ENCODE data around the gene SAE1.
A peak's percentile ranks its signal among the peaks of the same experiment; 100 is the strongest.
"Not testable (repeated sequence)": the region's sequence is repeated elsewhere in the genome, so short reads cannot be mapped to it uniquely, and the experiment has no call there.

The SAE1 gene

GRCh38 chr19:47122359-47123335 lies 8.0 kb upstream of the SAE1 start:
- H3K4me3 ChIP-seq (ENCODE audit: low read length), result no peak overlapping the region
- H3K4me1 ChIP-seq (ENCODE audit: control insufficient read depth, insufficient read depth, low read length), result peaks cover 6% of the 10 kb centered on the region
- H3K9ac ChIP-seq (ENCODE audit: low read length), result no peak overlapping the region

GRCh38 chr19:47123406-47123805 lies 7.2 kb upstream of the SAE1 start:
- no peaks in the 10 kb centered on the region for H3K27me3 ChIP-seq (ENCODE audit: control insufficient read depth, insufficient read depth, low read length)
- peaks cover 6% of the 10 kb centered on the region for H3K4me1 ChIP-seq (ENCODE audit: control insufficient read depth, insufficient read depth, low read length)
- no peak overlapping the region for H3K4me3 ChIP-seq (ENCODE audit: low read length)
- no peaks in the 10 kb centered on the region for H3K9me3 ChIP-seq (ENCODE audit: control insufficient read depth, low read length)
- H3K9ac ChIP-seq (ENCODE audit: low read length), result no peak overlapping the region
- no peaks in the 10 kb centered on the region for H3K36me3 ChIP-seq (ENCODE audit: control insufficient read depth, insufficient read depth, low read length)

More at GRCh38 chr19:47122359-47123335, 8.0 kb upstream of the SAE1 start:
- Histone ChIP-seq H3K36me3 (ENCODE audit: control insufficient read depth, insufficient read depth, low read length) (no peaks in the 10 kb centered on the region), H3K9me3 (ENCODE audit: control insufficient read depth, low read length) (no peaks in the 10 kb centered on the region), H3K27me3 (ENCODE audit: control insufficient read depth, insufficient read depth, low read length) (no peaks in the 10 kb centered on the region)

- H3K27me3 ChIP-seq (ENCODE audit: control insufficient read depth, insufficient read depth, low read length), result no peaks in the 10 kb centered on the region
- H3K4me1 ChIP-seq (ENCODE audit: control insufficient read depth, insufficient read depth, low read length), result peaks cover 6% of the 10 kb centered on the region
- no peaks in the 10 kb centered on the region for H3K9me3 ChIP-seq (ENCODE audit: control insufficient read depth, low read length)
- H3K4me3 ChIP-seq (ENCODE audit: low read length), result no peak overlapping the region
- H3K9ac ChIP-seq (ENCODE audit: low read length), result peak overlapping the region; percentile 7
- H3K36me3 ChIP-seq (ENCODE audit: control insufficient read depth, insufficient read depth, low read length), result no peaks in the 10 kb centered on the region
Observed at GRCh38 chr19:47124937-47125668, 5.5 kb upstream of the SAE1 start.

GRCh38 chr19:47125669-47125938 lies 5.0 kb upstream of the SAE1 start:
- peaks cover 6% of the 10 kb centered on the region for H3K4me1 ChIP-seq (ENCODE audit: control insufficient read depth, insufficient read depth, low read length)
- H3K27me3 ChIP-seq (ENCODE audit: control insufficient read depth, insufficient read depth, low read length), result no peaks in the 10 kb centered on the region
- H3K9me3 ChIP-seq (ENCODE audit: control insufficient read depth, low read length), result no peaks in the 10 kb centered on the region
- no peak overlapping the region for H3K9ac ChIP-seq (ENCODE audit: low read length)
- no peak overlapping the region for H3K4me3 ChIP-seq (ENCODE audit: low read length)
- no peaks in the 10 kb centered on the region for H3K36me3 ChIP-seq (ENCODE audit: control insufficient read depth, insufficient read depth, low read length)

- no peaks in the 10 kb centered on the region for H3K9me3 ChIP-seq (ENCODE audit: control insufficient read depth, low read length)
- H3K36me3 ChIP-seq (ENCODE audit: control insufficient read depth, insufficient read depth, low read length), result no peaks in the 10 kb centered on the region
- H3K4me3 ChIP-seq (ENCODE audit: low read length), result no peak overlapping the region
- no peak overlapping the region for H3K9ac ChIP-seq (ENCODE audit: low read length)
- H3K27me3 ChIP-seq (ENCODE audit: control insufficient read depth, insufficient read depth, low read length), result no peaks in the 10 kb centered on the region
- peaks cover 12% of the 10 kb centered on the region for H3K4me1 ChIP-seq (ENCODE audit: control insufficient read depth, insufficient read depth, low read length)
Observed at GRCh38 chr19:47129579-47129978, 1.1 kb upstream of the SAE1 start.

GRCh38 chr19:47130120-47130588 lies 481 bp upstream of the SAE1 start:
- Histone ChIP-seq H3K9ac (ENCODE audit: low read length) (no peak overlapping the region), H3K36me3 (ENCODE audit: control insufficient read depth, insufficient read depth, low read length) (no peaks in the 10 kb centered on the region), H3K9me3 (ENCODE audit: control insufficient read depth, low read length) (no peaks in the 10 kb centered on the region), H3K27me3 (ENCODE audit: control insufficient read depth, insufficient read depth, low read length) (no peaks in the 10 kb centered on the region), H3K4me1 (ENCODE audit: control insufficient read depth, insufficient read depth, low read length) (peaks cover 9% of the 10 kb centered on the region), H3K4me3 (ENCODE audit: low read length) (no peak overlapping the region)

GRCh38 chr19:47132194-47132852 lies 1.7 kb downstream of the SAE1 start:
- Histone ChIP-seq H3K36me3 (ENCODE audit: control insufficient read depth, insufficient read depth, low read length) (no peaks in the 10 kb centered on the region), H3K4me1 (ENCODE audit: control insufficient read depth, insufficient read depth, low read length) (peaks cover 8% of the 10 kb centered on the region), H3K4me3 (ENCODE audit: low read length) (no peak overlapping the region), H3K27me3 (ENCODE audit: control insufficient read depth, insufficient read depth, low read length) (no peaks in the 10 kb centered on the region), H3K9ac (ENCODE audit: low read length) (no peak overlapping the region), H3K9me3 (ENCODE audit: control insufficient read depth, low read length) (no peaks in the 10 kb centered on the region)

- Histone ChIP-seq H3K4me1 (ENCODE audit: control insufficient read depth, insufficient read depth, low read length) (peaks cover 8% of the 10 kb centered on the region), H3K36me3 (ENCODE audit: control insufficient read depth, insufficient read depth, low read length) (no peaks in the 10 kb centered on the region), H3K9me3 (ENCODE audit: control insufficient read depth, low read length) (no peaks in the 10 kb centered on the region)
Observed at GRCh38 chr19:47133021-47133471, 2.4 kb downstream of the SAE1 start.

GRCh38 chr19:47134545-47134944 lies 3.9 kb downstream of the SAE1 start:
- Histone ChIP-seq H3K4me1 (ENCODE audit: control insufficient read depth, insufficient read depth, low read length) (peaks cover 8% of the 10 kb centered on the region), H3K36me3 (ENCODE audit: control insufficient read depth, insufficient read depth, low read length) (no peaks in the 10 kb centered on the region), H3K9ac (ENCODE audit: low read length) (peak overlapping the region; percentile 38), H3K4me3 (ENCODE audit: low read length) (no peak overlapping the region), H3K9me3 (ENCODE audit: control insufficient read depth, low read length) (no peaks in the 10 kb centered on the region), H3K27me3 (ENCODE audit: control insufficient read depth, insufficient read depth, low read length) (no peaks in the 10 kb centered on the region)

More at GRCh38 chr19:47133021-47133471, 2.4 kb downstream of the SAE1 start:
- Histone ChIP-seq H3K27me3 (ENCODE audit: control insufficient read depth, insufficient read depth, low read length) (no peaks in the 10 kb centered on the region), H3K9ac (ENCODE audit: low read length) (no peak overlapping the region), H3K4me3 (ENCODE audit: low read length) (no peak overlapping the region)

- no peaks in the 10 kb centered on the region for H3K27me3 ChIP-seq (ENCODE audit: control insufficient read depth, insufficient read depth, low read length)
- H3K9me3 ChIP-seq (ENCODE audit: control insufficient read depth, low read length), result no peaks in the 10 kb centered on the region
- H3K36me3 ChIP-seq (ENCODE audit: control insufficient read depth, insufficient read depth, low read length), result no peaks in the 10 kb centered on the region
- no peak overlapping the region for H3K4me3 ChIP-seq (ENCODE audit: low read length)
- no peak overlapping the region for H3K9ac ChIP-seq (ENCODE audit: low read length)
- peaks cover 8% of the 10 kb centered on the region for H3K4me1 ChIP-seq (ENCODE audit: control insufficient read depth, insufficient read depth, low read length)
Observed at GRCh38 chr19:47135156-47135555, 4.5 kb downstream of the SAE1 start.

- H3K9ac ChIP-seq (ENCODE audit: low read length); H3K36me3 ChIP-seq (ENCODE audit: control insufficient read depth, insufficient read depth, low read length); H3K4me3 ChIP-seq (ENCODE audit: low read length); H3K4me1 ChIP-seq (ENCODE audit: control insufficient read depth, insufficient read depth, low read length); H3K9me3 ChIP-seq (ENCODE audit: control insufficient read depth, low read length); H3K27me3 ChIP-seq (ENCODE audit: control insufficient read depth, insufficient read depth, low read length): not testable (repeated sequence)
Observed at GRCh38 chr19:47141252-47141651, 10.6 kb downstream of the SAE1 start.

- no peaks in the 10 kb centered on the region for H3K27me3 ChIP-seq (ENCODE audit: control insufficient read depth, insufficient read depth, low read length)
- H3K4me1 ChIP-seq (ENCODE audit: control insufficient read depth, insufficient read depth, low read length), result no peaks in the 10 kb centered on the region
- no peak overlapping the region for H3K4me3 ChIP-seq (ENCODE audit: low read length)
- H3K36me3 ChIP-seq (ENCODE audit: control insufficient read depth, insufficient read depth, low read length), result peaks cover 14% of the 10 kb centered on the region
- no peak overlapping the region for H3K9ac ChIP-seq (ENCODE audit: low read length)
- H3K9me3 ChIP-seq (ENCODE audit: control insufficient read depth, low read length), result no peaks in the 10 kb centered on the region
Observed at GRCh38 chr19:47141695-47142094, 11.1 kb downstream of the SAE1 start.
